HUDEP-2 (cell line): ENCODE data around the gene CLCN4.

ENCODE experiments used
- DNase-seq, 76 experiments: peaks; one replicate each; lab custom pipeline; 2025; ENCODE audit not compliant: unreplicated experiment in 76 of 76; lab: John Stamatoyannopoulos, UW

Gene CLCN4

DNA sequence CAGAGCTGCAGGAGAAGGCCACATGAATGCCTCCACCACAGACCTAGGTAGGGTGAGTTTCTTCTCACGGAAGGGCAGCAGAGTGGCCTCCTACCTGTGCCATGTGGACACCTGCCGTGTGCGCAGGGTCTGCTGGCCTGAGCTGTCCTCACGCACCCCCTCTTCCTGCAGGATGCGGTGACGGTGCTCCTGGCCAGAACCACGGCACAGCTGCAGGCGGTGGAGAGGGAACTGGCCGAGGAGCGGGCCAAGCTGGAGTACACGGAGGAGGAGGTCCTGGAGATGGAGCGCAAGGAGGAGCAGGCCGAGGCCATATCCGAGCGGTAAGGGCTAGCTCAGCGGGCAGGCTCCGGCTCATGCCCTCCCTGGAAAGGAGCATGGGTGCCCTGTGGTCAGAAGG lies 28.4 kb upstream of the CLCN4 start:
- no peak for DNase-seq

DNA sequence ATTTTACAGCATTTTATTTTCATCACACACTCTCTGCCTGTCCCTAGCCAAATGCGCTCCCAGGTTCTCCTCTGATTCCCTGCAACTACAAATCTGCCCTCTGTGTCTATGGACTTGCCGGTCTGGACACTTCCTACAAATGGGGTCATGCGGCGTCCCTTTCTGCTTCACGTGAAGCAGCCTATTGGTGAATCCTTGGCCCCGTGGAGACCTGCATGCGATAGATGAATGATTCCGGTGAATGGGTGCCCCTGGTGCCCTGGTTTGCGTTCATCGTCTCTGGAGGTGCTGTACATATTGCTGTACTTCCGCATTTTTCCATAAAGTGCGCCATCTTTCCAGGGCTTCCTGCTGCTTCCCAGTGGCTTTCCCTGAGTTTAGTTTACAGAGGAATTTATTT lies 27.5 kb upstream of the CLCN4 start:
- no peak for DNase-seq

DNA sequence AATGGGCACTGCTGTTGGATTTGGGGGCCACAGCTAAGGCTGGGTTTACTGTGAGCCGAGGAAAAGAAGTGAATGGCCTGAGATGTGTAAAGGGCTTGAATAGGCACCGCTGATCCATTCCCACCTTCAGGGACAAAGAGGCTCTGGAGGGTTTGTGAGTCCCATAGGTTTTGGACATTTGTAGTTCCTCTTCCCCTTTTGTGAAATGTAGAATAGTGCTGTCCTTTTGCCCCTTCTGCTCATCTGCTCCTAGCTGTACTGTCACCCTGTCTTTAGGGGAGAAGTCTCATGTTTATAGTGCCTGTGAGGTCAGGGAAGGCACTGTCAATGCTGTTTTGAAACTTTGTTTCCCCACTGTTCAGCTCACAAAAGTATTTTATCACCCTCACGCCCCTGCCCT lies 26.4 kb upstream of the CLCN4 start:
- no peak for DNase-seq

DNA sequence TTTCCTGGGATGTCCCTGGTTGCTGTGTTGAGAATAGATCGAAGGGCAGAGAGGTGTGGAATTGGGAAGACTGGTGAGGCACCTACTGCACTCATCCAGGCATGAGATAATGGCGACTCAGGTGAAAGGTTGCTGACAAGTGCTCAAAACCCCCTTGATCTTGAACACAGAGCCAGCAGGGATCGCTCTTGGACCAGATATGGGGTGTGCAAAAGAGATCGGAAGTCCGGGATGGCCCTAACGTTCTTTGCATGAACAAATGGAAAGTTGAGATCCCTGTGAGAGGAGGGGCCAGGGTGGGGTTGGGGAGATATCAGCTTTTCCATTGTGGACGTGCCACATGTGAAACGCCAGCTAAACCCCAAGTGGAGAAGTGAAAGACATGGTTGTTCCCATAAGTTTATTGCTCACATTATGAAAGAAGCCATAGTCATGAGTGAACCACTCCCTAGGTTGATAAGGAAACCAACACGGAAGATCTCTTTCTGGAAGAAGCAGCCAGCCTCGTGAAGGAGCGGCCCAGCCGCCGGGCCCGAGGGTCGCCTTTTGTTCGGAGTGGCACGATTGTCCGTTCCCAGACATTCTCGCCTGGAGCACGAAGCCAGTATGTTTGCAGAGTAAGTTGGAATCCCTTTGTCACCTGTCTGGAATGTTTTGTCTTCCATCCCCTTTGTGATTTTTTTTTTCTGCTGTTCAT lies 22.6 kb upstream of the CLCN4 start:
- no peak for DNase-seq

DNA sequence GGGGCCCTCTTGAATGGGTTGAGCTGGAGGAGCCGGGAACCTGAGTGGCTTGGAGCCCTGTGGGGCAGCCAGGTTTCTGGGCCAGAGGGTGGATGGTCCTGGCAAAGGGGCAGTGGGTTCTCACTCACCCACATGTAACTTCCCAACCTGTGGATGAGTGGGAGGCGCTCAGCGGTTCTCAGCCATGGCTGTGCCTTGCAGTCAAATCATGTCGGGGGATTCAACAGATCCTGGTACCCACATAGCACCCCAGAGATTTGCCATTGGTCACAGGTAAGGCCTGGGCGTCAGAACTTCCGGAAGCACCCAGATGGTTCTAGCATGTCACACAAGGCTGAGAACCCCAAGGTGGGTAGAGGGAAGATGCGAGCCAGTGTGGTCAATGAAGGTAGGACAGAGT lies 21.9 kb upstream of the CLCN4 start:
- no peak for DNase-seq

DNA sequence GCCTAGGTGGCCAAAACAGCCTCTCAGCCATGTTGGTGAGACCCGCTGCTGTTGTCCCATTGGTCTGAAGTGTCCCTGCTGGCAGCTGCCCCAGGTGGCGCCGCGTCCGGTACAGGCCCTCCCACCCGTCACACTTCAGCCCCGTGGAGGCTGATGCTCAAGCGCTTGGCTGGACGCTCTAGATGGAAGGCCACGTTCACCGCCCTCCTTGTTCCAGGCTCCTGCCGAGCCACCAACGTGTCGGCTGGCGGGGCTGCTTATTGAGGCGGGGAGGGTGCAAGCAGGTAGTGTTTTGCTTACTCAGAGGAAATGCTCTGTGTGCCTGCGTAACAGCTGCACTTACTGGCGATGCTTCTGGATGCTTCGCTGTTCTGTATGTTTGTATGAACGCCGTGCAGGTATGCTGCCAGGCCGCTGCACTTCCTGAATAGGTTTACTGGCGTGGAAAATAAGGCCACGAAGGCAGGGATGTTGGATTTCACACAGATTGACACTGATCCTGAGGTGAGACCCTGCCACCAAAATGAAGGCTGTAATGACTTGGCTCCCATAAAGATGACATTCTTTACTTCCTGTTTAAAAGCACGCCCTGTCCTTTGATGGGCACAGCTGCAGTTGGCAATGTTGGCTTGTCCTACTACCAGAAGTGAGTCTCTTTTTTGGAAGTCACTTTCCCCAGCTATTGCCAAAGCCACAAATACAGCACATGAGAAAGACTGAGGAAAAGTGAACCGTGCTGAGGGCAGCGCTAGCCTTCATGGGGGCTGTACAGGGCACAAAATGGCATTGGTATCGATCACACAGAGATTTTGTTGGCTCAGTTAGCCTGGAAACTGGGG lies 21.0 kb upstream of the CLCN4 start:
- no peak for DNase-seq

DNA sequence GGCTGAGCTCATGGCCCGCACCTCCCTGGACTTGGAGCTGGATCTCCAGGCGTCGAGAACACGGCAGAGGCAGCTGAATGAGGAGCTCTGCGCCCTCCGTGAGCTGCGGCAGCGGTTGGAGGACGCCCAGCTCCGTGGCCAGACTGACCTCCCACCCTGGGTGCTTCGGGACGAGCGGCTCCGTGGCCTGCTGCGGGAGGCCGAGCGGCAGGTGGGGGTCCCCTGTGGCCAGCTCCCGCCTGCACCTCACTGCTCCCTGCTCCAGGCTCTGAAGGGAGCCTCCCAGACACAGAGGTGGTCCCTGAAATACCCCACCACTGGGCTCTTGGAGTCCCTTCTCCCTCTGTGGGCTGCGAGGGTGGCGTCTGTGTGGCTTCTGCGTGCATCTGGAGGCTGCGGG lies 18.0 kb upstream of the CLCN4 start:
- no peak for DNase-seq

DNA sequence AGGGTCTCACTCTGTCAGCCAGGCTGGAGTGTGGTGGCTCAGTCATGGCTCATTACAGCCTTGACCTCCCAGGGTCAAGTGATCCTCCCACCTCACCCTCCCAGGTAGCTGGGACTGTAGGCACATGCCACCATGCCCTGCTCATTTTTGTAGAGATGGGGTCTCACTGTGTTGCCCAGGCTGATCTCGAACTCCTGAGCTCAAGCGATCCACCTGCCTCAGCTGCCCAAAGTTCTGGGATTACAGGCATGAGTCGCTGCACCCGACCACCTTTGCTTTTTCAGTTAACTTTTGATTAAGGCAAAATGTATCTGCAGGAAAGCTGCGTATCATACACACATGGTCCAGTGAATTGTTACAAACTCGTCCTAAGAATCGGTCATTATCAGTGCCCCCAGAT lies 16.5 kb upstream of the CLCN4 start:
- no peak for DNase-seq

DNA sequence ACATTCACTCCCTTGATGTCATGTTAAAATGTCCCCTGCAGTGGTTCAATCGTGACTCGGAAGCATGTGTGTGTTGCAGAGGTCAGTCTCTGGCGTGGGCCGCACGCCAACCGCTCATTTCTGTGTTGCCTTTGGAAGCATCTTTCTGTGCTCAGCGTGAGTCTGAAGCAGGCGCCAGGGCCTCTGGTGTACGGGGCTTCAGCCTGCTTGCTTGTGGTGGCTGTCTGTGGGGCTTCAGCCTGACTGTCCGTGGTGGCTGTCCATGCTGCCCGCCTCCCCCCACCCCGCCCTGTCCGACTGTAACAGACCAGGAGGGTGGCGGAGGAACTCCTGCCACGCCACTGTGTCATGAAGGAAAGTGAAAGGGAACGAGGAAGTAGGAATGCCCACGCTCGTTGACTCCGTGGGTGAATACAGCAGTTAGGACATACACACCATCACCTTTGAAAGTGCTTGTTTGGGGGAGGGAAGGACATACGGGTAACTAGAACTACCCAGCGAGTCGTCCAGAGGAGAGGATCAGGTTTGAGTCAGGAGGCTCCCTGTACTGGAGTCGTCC lies 14.7 kb upstream of the CLCN4 start:
- DNase-seq, result no peak

DNA sequence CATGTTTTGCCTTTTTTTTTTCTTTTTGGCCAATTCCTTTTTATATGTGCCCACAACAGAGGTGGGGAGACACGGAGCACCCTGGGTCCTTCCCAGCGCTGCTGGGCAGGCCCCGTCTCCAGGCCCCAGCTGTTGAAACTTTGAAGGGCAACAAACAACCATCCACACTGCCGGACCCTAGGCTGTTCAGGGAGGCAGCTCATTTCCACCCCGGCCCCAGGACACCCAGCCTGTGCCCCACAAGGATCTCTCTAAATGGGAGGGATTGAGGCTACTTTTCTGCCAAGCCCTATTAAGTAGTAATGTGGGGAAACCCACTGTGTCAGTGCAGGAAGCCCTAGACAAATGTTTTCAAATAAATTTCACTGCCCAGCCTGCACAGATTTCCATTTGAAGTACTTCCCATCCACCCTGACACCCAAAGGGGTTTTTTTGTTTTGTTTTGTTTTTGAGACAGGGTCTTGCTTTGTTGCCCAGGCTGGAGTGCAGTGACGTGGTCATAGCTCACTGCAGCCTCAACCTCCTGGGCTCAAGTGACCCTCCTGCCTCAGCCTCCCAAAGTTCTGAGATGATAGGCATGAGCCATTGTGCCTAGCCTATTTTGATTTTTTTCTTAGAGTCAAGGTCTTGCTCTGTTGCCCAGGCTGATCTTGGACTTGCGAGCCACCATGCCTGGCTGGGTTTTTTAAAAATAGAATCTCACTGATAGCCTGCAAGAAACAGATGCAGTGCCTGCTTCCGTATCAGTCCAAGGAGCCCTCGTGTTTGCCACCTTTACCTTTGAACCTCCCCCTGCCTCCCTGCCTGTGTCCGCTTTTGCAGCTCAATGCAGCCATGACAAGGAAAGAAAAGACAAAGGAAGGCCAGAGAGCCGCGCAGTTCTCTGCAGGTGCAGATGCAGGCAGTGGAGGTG lies 13.4 kb upstream of the CLCN4 start:
- no peak for DNase-seq

DNA sequence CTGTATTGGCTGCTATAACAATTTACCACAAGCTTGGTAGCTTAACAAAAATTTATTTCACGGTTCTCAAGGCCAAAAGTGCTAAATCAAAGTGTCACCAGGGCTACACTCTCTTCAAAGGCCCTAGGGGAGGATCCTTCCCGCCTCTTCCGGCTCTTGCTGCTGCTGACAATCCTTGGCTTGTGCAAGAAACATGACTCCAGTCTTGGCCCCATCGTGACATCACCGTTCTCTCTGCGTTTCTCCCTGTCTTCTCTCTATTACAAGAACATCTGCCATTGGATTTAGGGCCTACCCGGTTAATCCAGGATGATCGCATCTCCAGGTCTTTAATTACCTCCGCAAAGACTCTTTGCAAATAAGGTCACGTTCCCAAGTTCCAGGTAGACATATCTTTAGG lies 10.4 kb upstream of the CLCN4 start:
- no peak for DNase-seq

DNA sequence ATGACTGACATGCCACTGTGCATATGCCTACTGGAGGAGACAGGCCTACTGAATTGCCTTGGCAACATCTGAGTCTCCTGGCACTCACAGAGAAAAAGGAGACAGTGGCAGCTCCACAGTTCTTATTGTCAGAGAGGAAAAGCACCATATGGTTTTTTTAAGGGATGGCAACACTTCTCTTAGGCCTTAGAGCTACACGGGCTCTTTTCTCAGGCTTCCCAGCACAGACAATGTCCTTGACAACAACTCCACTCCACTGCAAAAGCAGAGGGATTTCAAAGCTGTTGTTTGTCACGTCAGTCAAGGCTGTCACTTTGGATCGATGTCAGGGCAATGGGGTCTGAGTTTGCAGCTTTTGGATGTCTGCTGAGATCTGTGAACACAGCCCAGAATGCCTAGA lies 4.7 kb upstream of the CLCN4 start:
- DNase-seq, result no peak

DNA sequence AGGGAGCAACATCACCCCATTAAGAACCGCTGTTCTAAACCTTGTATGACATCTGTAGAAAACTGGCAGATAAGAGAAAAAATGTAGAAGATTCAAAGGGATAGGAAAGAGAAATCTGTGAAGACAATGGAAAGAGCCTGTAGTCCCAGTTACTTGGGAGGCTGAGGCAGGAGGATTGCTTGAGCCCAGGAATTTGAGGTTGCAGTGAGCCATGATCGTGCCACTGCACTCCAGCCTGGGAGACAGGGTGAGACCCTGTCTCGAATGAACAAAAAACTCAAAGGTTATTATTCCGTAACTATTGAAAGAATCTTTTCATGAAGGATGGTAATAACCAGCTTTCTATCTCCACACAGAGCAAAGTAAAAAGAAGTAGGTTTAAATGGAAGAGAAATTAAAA lies 1.6 kb upstream of the CLCN4 start:
- DNase-seq, result no peak

DNA sequence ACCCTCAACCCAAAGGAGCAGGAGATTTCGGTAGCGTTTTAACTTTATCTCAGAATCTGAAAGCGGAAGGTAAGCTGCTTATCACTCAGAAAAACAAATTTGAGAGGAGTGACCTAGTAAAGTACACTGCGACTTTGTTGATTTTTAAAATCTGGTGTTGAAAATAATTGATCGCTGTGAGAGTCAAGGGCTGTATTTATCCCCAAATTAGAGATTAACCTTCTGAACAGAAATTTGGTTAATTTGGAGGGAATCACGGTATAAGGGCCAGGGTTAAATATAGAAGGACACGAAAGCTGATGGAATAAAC lies 212 bp downstream of the CLCN4 start:
- no peak for DNase-seq

DNA sequence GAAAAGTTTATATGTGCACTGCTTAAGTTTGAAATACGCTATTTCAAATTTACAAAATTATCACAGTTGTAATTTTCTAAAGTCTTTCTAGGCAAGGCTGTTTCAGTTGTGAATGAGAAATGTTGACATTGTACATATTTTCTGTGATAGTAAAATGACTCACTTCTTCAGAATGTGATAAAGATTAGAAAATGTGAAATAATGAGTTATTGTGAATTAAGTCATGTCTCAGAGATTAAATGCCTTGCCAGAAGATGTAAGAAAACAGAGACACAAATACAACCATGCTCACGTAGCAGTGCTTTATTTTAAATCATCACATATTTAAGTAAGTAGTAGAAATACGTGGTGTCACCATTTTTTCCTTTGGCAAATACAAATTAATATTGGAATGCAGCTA lies 768 bp downstream of the CLCN4 start:
- no peak for DNase-seq

DNA sequence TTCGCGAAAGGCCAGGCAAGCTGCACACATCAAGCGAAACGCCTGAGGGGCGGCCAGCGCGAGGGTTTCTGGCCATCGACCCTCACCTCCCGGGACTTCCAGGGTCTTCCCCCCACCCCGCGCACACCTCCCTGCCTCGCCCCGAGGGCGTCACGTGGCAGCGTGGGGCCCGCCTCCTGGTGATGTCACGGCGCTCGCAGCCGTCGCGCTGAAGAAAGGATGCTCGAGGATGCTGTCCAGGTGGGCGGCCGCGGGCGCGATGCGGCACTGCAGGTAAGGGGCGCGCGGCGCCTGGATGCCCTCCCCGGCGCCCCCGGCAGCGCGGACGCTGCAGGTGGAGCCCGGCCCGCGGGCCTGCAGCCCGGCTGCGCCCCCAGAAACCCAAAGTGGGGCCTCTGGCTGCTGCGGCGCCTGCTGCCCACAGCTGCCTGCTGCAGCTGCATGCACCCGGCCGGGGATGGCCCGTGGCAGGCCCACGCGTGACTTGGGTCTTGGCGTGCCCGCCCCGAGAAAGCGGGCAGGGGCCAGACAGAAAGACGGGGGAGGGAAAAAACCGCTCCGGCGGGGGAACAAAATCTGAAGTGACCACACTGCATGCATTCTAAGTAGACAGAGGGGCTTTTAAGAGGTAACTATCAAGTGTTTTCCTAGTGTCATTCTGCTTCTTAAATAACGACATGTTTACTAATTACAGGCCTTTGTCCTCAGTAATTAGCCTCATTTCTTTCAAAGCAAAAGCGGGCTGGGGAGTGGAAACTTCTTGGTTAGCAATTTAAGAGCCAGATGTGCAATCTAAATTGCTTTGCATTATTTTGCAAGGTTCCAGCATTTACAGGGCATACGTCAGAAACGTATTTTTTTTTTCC lies 1.7 kb downstream of the CLCN4 start:
- peak in 58 of 76 experiments; percentile 0 to 51 (median 16) for DNase-seq

DNA sequence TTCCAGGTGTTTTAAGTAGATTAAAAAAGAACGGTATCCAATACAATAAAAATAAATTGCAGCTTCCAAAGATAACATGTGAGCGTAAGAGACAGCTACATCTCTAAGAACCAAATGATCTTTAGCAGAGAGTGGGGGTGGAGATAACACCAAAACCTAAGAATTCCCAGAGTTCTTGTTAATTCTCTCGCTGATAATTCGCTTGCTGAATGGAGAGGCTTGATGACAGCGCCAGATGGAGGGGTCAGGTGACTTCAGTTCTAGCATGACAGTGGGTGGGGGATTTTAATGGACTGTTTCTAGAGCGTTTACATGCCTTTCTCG lies 2.3 kb downstream of the CLCN4 start:
- peak in 68 of 76 experiments; percentile 1 to 79 (median 36) for DNase-seq

DNA sequence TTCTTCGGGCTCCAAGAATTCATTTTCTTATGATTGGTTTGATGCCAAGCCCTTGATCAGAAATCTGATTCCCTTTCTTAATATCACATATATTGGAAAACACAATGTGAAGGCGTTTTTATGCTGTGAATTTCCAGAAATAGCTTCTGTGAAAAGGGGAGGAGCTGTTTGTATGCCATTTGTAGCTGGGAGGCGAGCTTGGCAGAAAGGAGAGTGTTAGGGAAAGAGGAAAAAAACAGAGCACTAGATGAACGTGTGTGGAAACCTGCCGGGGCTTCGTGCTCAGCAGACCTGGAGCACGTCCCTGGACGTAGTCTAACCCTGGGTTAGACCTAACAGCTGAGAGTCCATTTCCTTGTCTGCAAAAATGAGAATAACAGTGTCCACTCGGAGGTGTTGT lies 3.4 kb downstream of the CLCN4 start:
- DNase-seq, result peak in 1 of 76 experiments; percentile 3

DNA sequence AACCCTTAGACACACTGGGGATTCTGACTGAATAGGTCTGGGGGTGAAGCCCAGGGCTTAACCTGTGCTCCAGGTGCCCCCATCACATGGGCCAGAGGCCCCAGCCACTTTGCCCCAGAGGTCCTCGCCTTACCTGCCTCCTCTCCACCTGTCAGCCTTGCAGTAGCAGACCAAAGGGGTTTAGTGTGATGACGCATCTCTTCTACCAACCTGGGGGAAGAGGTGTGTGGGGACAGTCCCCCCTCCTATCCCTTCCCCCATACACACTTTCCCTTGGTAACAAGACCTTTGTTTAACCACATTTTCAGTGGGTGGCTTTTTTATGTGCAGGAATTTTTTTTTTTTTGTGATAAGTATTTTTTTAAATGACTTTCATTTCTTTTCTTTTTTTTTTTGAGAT lies 6.3 kb downstream of the CLCN4 start:
- DNase-seq, result no peak

DNA sequence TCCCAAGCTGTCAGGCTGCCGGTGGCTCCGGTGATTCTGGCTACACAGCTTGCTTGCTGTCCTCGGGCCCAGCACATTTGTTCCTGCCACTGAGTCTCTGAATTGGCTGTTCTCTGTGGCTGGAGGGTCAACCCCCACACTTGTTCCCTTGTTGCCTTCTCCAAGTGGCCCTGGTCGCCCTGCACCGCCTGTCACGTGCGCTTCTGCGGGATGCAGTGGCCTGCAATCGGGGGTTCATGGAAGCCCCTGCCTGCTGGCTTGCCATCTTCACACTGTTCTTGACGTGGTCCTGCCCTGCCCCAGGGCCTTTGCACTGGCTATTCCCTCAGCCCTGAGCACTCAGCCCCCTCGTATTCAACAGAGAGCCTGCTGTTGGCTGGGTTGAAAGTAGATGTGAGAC lies 8.1 kb downstream of the CLCN4 start:
- DNase-seq, result no peak
